NOMO-1 treated with dmso at 0.1 percent for 144 hours (cell line): ENCODE data around the gene TNS3.
A peak's percentile ranks its signal among the peaks of the same experiment; 100 is the strongest.
"Not testable (repeated sequence)": the region's sequence is repeated elsewhere in the genome, so short reads cannot be mapped to it uniquely, and the experiment has no call there.

Source experiments
- DNase-seq: peaks from one replicate; lab custom pipeline; 2025; ENCODE audit not compliant: unreplicated experiment; lab: John Stamatoyannopoulos, UW

Gene TNS3

DNA sequence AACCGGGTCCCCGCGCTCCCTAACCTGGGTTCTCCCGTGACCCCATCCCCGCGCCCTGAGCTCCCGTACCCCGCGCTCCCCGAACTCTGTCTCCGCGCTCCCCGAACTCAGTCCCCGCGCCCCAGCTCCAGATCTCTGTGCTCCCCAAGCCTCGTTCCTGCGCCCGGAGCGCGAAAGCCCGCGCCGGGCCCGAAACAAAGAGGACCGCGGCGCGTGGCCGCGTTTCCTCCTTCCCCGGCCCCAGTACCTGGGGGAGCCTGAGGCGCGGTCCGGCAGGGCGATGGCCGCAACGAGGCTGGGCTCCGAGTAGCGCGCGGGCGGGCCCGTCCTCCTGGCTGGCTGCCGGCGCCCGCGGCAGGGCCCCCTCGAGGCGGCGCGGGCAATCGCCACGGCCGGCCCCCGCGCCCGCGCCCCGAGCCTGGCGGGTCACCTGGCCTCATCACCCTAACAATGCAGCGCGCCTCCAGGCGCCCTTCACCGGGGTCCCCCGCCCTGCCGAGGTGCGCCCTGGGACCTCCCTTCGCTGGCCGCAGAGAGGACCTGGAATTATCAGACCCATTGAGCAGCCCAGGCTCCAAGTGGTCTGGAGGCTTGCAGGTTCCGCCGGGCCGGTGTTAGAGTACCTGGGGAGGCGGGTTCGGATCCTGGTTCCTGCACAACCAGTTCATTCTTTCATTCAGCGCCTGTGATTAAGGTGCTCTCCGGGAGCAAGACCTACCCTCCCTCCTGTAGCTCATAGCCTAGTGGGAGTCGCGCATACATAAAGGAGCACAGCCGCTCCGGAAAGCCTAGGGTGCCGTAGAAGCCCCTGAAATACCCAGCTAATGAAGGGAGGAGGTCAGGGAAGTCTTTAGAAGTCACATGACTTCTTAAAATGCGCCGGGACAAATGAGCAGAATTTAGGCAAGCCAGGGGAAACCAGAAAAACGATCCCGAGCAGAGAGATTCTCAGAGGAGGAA lies at the start of gene TNS3:
Gene TNS3, minus strand, starts transcription at position 308 of the 960 bp plus-strand sequence. CDS start 142,475 bp downstream, outside the sequence.
- DNase-seq, result peak; percentile 40

DNA sequence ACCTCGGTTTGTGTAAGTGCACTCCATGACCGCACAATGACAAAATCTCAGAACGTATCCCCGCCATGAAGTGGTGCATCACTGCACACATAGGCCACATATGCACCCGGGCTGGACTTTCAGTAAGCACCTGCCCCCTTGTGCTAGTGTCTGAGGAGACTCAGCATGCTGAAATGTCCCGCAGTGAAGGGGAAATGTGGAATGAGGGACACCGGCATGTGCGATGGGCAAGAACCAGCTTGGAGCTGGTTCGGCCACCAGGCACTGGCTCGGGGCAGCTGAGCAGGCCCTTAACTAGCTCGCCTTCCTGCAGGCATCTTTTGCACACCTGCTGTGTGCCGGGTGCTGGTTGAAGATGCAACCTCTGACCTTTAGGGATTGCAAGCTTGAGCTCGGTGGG lies 49.8 kb upstream of the TNS3 start:
- DNase-seq, result no peak

DNA sequence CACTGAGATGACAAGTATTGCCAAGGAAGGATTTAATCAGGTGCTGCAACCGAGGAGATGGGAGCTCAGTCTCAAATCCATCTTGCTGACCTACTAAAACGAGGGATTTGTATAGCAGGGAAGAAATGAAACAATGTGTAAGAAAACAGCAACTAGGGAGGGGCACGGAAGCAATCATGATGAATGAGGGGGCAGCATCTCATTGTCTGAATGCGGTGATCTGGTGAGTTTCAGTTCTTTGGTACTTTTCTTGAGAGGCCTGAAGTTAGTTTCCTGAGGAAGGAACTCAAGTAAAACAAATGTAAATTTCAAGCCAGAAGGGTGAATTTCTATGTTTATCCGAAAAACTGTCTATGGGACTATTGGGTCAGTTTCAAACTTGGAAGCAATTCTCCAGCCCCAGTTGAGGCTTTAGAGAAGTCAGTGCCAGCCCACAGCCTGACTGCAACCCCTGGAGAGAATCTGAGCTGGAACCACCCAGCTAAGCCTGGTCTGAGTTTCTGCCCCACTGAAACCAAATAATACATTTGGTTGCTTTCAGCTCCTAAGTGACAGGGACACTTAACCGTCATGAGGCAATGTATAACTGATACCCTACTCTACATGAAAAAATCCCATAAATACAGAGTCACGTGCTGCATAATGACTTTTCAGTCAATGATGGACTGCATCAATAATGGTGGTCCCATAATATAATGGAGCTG lies 45.8 kb upstream of the TNS3 start:
- DNase-seq, result no peak

DNA sequence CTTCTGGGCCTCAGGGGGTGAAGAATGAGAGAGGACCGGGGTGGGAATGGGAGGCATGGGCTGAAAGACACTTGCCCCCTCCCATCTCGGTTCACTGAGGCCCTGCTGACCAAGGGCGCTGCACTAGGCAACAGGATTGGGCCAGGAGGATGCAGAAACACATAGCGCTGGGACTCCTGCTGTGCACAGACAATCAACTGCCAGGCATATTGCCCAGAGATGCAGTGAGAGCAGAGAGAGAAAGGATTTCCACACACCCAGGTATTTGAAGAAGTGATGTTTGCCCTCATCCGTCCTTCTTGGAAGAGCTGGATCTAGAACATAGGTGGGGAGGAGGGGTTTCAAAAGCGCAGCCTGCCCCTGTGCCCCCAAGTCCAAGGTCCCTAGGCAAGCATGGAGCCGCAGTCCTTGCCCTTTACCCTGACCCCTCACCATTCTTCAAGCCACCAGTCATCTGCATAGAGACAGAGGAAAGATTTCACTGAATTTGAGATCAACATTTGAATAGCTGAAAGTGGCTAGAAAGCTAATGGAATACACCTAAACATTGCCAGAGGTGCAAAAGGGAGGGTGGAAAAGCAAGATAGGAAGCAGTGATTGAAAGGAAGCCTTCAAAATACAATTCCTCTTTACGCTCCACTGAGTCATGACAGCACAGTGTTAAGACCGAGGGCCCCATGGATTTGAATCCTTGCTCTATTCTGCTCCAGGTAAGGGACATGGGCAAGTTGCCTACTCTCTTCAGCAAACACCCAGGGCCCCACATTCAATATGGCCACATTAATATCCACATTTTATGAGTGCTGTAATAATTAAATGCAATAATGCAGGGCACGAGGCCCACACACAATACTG lies 44.2 kb upstream of the TNS3 start:
- DNase-seq, result no peak

DNA sequence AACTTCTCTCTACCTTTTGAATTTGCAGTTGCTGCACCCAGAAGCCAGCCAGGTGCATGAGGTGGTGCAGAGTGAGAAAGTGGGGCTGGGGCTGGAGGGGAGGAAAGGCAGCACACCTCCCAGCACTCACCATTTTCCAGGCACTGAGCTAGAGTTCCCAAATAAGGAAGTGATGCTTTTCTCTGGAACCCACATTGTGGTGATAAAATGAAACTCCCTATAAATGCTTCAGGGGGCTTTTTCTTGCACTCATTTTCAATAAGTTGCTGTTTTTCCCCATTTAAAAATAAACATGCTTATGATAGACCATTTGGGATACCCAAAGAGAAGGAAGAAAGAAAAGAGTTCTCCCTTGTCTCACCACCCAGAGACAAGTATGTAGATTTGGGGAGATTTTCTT lies 42.8 kb upstream of the TNS3 start:
- DNase-seq, result no peak

DNA sequence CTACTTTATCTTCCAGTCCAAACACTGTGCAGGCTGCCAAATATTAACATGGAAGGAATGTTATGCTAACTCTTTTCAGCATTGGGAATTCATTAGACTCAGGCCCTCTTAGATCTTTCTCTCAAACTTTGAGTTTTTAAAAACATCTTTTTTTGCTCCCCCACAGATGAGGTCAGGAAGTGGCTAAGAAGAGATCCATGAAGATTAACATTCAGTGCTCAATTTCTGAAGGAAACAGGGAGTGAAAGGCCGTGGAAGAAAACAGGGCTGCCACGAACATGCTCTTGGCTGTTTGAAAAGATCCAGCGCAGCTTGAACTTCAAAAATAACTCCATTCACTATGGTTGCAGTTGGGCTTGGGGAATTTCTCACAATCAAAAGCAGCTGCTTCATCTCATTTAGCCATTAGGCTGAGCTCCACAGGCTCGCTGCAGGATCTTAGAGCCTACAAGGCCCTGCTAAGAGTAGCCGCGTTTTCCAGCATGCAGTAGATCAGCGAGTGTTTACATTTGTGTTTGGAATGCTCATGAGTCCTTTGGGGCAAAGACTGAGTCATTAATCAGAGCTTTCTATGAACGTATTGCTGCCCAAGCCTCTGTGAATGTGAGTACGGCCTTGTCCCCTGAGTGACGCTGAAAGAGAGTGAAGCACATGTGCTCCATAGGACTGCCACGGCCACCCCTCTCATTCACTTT lies 41.2 kb upstream of the TNS3 start:
- DNase-seq, result no peak

DNA sequence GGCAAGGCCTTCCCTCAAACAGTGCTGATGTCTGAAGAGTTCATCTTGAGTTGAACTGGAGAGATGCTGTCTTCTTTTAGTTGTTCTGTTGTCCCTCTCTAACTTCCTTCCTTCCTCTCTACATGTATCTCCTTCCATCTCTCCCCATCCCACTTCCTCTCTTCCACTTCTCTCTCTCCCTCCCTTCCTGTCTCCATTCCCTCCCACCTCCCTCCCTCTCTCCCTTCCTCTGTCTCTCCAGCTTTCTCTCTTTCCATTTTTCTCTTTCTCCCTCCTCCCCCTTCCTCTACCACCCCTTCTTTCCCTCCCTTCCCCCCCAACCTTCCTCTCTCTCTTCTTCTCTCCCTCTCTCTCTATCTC lies 40.7 kb upstream of the TNS3 start:
- DNase-seq, result no peak

DNA sequence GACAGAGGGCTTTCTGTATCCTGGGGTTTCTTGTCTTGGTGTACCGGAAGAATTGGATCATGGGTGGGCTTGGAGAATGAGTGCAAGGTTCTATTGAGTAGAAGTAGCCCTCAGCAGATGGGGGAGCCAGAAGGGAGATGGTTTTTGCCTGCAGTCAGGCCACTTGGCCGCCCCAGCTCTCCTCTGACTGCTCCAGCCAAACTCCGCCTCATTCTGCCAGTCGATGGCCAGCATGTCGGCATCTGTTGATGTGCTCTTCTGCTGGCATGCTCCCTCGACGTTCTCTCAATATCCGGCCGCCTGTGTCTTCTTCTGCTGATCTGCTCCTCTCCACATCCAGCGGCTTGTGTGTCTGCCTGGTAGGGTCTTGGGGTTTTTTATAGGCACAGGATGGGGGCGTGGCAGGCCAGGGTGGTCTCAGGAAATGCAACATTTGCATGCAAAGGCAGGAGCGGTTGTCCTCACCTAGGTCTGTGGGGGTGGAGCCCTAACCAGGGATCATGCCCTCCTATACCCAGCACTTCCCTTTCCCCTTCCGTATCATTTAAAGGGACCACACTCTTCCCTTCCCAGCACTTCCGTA lies 40.2 kb upstream of the TNS3 start:
- DNase-seq, result no peak

DNA sequence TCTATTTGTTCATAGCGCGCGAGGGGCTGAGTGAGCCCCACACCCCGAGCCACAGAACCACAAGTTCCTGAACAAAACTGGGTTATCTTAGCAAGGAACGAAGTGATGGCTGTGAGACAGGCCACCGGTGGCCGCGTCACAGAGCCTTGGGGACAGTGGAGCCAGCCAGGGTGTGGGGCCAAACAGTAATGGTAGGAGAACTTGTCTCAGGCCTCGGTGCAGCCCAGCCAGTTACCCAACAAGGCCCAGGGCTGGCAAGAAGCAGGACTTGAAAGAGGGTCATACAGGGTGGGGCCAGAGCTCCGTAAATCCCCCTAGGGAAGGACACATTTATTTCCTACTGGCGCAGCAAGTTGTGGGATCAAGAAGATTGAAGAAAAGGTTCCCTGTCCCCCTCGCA lies 39.4 kb upstream of the TNS3 start:
- DNase-seq, result no peak

DNA sequence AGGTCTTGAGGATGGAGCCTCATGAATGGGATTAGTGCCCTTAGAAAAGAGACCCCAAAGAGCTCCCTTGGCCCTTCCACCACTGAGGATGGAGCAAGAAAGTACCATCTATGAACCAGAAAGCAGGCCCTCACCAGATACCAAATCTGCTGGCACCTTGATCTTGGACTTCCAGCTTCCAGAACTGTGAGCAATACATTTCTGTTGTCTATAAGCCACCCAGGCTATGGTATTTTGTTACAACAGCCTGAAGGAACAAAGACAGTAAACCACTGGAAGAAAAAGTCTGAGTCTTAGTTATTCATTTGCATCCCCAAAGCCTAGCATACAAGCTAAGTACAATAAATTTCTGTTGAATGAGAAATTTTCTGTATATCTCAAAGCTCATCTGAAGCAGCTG lies 37.9 kb upstream of the TNS3 start:
- DNase-seq, result no peak

DNA sequence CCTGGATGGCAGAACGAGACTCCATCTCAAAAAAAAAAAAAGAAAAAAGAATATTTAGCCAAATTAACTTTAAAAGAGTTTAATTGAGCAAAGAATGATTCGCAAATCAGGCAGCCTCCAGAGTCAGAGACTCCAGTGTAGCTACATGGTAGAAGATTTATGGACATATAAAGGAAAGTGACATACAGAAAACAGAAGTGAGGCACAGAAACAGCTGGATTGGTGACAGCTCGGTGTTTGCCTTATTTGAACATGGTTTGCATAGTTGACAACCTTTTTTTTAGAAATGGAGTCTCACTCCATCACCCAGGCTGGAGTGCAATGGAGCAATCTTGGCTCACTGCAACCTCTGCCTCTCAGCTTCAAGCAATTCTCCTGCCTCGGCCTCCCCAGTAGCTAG lies 35.2 kb upstream of the TNS3 start:
- DNase-seq, result no peak

DNA sequence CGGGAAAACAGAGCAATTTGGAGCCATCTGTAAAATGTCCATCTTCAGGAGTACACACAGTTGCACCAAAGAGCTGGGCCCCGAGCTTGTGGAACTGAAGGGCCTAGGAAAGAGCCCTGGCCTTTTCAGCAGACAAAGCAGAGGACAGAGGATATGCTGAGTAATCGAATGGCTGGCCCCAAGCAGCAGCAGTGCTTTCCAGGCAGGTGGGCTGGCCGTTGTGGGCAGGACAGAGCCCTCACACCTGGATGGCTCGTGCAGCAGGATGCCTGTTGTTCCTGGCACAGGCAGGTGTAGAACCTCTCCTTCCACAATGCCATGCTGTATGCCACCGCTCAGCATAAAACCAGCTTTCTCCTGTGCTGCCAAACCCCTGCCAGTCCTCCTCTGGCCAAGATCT lies 32.5 kb upstream of the TNS3 start:
- no peak for DNase-seq

DNA sequence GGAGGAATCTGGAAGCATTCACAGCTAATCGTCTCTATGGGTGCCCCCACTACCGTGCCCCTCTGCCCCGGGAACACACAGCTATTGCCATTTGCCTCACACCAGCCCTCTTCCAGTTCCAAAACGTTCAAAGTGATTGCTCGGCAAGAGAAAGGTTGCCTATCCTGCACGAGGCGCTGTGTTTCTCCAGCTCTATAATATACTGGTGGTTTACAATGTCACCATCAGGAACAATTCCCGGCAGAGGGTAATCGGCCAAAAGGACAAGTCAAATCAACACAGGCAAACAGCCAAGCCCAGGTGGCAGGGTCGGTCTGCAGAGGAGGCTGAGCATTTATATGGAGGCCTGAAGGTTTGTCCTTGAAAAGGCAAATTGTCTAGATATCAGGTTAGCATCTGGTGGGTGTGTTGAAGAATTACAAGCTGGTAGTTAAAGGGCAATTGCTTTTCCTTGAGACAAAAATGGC lies 29.2 kb upstream of the TNS3 start:
- no peak for DNase-seq

DNA sequence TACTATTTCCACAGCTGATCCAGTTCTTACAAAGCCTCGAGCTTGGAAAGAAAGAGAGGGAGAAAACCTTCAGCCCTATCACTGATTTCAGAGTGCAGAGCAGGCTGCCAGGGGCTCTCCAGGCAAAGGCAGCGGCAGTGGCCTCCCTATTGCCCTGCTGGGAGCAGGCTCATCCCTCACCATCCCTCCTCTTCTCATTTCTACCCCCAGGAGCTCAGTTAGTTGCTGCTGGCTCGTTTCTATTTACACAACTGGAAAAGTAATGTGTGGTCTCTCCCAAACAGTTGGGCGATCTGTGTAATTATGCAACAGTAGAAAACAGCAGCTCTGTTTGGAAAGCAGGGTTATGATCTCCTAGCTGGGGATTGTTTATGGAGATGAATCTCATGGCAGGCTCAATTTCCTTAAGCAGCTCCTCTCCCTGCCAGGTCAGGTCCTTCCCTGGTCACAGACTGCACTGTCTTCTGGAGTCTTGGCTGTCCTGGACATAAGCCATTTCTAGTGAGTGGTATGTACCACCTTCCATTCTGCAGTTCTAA lies 28.7 kb upstream of the TNS3 start:
- no peak for DNase-seq

DNA sequence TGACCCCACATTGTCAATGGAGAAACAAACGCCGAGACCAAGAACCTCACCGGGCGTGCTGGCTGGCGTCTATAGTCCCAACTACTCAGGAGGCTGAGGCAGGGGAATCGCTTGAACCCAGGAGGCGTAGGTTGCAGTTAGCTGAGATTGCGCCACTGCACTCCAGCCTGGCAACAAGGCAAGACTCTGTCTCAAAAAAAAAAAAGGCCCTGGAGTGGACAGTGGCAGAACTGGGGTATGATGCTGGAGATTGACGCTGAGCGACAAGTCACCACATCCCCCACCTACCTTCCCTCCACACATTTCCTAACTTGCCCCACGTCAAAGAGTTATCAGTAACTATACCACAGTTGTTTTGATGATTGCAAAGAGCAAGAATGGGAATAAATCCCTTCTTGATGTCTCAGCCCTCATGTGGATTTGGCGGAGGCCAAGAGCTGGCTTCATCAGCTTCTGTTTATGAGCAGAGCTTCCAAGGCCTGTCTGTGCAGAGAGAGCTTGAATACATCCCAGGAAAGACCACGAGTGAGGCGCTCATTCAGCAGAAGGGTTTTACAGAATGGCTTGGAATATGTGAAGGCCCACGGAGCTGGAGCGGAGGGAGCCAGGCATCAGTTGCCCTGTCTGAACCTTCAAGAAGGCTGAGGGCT lies 28.0 kb upstream of the TNS3 start:
- DNase-seq, result no peak

DNA sequence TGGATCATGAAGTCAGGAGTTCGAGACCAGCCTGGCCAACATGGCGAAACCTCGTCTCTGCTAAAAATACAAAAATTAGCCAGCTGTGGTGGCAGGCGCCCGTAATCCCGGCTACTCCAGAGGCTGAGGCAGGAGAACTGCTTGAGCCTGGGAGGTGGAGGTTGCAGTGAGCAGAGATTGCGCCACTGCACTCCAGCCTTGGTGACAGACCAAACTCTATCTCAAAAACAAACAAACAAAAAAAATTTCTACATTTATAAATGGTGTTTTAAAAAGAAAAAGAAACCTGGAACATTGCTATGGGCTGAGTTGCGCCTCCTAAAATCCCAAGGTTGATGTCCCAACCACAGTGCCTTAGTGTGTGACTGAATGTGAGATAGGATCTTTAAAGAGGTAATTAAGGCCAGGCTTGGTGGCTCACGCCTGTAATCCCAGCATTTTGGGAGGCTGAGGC lies 24.7 kb upstream of the TNS3 start:
- DNase-seq, result not testable (repeated sequence)

DNA sequence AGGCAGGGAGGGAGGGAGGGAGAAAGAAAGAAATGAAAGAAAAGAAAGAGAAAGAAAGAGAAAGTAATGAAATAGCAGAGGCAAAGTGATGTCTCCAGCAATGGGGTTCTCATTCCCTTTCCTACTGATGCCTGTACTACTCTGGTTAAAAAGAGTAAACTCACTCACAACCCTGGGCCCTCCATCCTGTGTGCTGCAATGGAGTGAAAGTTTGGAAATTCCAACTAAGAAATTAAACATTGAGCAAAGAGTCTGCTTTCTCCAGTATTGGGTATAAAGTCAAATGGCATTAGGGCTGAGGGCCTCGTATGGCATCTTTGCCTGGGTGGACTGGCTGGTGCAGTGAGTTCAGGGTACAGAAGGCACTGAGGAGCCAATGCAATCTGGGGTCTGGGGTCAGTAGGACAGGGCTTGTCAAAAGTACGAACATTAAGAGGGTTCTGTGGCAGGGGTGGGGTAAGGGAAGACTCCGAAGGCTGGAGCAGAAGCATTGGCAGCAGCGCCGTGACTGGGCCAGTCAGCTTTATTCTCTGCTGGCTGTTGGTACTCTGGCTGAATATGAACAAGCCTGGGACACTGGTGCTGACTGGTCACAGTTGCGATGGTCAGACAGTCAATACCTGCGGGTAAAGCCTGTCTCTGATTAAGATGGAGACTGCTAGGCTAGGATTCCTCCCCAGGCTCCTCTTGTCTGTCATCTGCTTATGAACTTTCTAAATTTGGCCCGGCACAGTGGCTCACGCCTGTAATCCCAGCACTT lies 24.1 kb upstream of the TNS3 start:
- no peak for DNase-seq

DNA sequence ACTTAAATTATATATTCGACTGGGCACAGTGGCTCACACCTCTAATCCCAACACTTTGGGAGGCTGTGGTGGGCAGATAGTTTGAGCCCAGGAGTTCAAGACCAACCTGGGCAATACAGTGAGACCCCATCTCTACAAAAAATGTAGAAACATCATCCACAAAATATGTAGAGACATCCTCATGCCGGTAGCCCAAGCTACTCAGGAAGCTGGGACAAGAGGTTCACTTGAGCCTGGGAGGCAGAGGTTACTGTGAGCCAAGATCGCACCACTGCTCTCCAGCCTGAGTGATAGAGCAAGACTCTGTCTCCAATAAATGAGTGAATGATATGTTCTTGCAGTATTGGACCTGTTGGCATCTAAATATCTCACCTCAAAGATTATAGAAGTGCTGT lies 22.6 kb upstream of the TNS3 start:
- DNase-seq, result no peak
